ENCODE results near the gene FRAS1.

Gene FRAS1

GRCh38 chr4:78441756-78442155, 384.6 kb downstream of the FRAS1 start:
- ChIA-PET CTCF (no interaction called here), POLR2A (no interaction called here)
- no peak for TF ChIP-seq NFRKB (IDR thresholded peaks at IDR 0.05)
- TF ChIP-seq SUZ12 (IDR thresholded peaks at IDR 0.05): no peak
- no peak for TF ChIP-seq FOXK2 (IDR thresholded peaks at IDR 0.05)
- no peak for TF ChIP-seq CTBP1 (IDR thresholded peaks at IDR 0.05; ENCODE audit: borderline replicate concordance)
- no peak for TF ChIP-seq TARDBP (IDR thresholded peaks at IDR 0.05)
- TF ChIP-seq BHLHE40 (IDR thresholded peaks at IDR 0.05; ENCODE audit: borderline replicate concordance): no peak
- TF ChIP-seq ARNT (IDR thresholded peaks at IDR 0.05): no peak
- TF ChIP-seq, protein P1, sequence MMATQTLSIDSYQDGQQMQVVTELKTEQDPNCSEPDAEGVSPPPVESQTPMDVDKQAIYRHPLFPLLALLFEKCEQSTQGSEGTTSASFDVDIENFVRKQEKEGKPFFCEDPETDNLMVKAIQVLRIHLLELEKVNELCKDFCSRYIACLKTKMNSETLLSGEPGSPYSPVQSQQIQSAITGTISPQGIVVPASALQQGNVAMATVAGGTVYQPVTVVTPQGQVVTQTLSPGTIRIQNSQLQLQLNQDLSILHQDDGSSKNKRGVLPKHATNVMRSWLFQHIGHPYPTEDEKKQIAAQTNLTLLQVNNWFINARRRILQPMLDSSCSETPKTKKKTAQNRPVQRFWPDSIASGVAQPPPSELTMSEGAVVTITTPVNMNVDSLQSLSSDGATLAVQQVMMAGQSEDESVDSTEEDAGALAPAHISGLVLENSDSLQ (IDR thresholded peaks at IDR 0.05): no peak
- TF ChIP-seq FOXM1 (IDR thresholded peaks at IDR 0.05; ENCODE audit: borderline replicate concordance): no peak
- TF ChIP-seq SP1 (IDR thresholded peaks at IDR 0.05): no peak
- no peak for TF ChIP-seq ZNF384 (IDR thresholded peaks at IDR 0.05)
- TF ChIP-seq HDGF (IDR thresholded peaks at IDR 0.05; ENCODE audit: borderline replicate concordance): no peak
- no peak for DNase-seq (ENCODE audit: extremely low spot score)

DNA sequence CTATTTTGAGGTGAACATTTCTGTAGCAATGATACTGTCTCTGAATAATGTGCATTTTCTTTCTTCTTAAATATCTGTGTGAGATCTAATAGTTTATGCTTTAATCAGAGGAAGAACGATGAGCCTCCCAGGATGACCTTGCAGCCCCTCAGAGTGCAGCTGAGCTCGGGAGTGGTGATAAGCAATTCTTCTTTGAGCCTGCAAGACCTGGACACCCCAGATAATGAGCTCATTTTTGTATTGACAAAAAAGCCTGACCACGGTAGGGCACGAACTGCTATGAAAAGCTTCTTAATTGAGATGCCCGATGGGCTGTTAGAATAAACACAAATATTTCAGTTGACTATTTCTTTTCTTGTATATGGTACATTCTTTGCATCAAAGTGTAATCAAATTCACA, 389.5 kb downstream of the FRAS1 start:
- ChIA-PET POLR2A (no interaction called here), CTCF (no interaction called here)
- TF ChIP-seq LEF1 (IDR thresholded peaks at IDR 0.05; ENCODE audit: borderline replicate concordance): no peak
- TF ChIP-seq, protein P1 (IDR thresholded peaks at IDR 0.05): no peak
- no peak for TF ChIP-seq NFRKB (IDR thresholded peaks at IDR 0.05)
- no peak for TF ChIP-seq SUZ12 (IDR thresholded peaks at IDR 0.05)
- TF ChIP-seq FOXK2 (IDR thresholded peaks at IDR 0.05): no peak
- TF ChIP-seq TARDBP (IDR thresholded peaks at IDR 0.05): no peak
- no peak for TF ChIP-seq ELF4 (IDR thresholded peaks at IDR 0.05)
- TF ChIP-seq BHLHE40 (IDR thresholded peaks at IDR 0.05; ENCODE audit: borderline replicate concordance): no peak
- TF ChIP-seq HDGF (IDR thresholded peaks at IDR 0.05; ENCODE audit: borderline replicate concordance): no peak
- no peak for TF ChIP-seq L3MBTL2 (conservative IDR thresholded peaks at IDR 0.05)
- TF ChIP-seq SP1 (IDR thresholded peaks at IDR 0.05): no peak
- no peak for TF ChIP-seq FOXA1 (IDR thresholded peaks at IDR 0.05)
- TF ChIP-seq CTBP1 (IDR thresholded peaks at IDR 0.05; ENCODE audit: borderline replicate concordance): no peak
- no peak for TF ChIP-seq ZNF384 (IDR thresholded peaks at IDR 0.05)
- TF ChIP-seq FOXM1 (IDR thresholded peaks at IDR 0.05; ENCODE audit: borderline replicate concordance): no peak

GRCh38 chr4:78451407-78451806, 394.3 kb downstream of the FRAS1 start:
- POLR2A ChIA-PET: no interaction called here
- TF ChIP-seq LEF1 (IDR thresholded peaks at IDR 0.05; ENCODE audit: borderline replicate concordance) (no peak), ZNF384 (IDR thresholded peaks at IDR 0.05) (no peak), TARDBP (IDR thresholded peaks at IDR 0.05) (no peak), ELF4 (IDR thresholded peaks at IDR 0.05) (no peak), FOXM1 (IDR thresholded peaks at IDR 0.05; ENCODE audit: borderline replicate concordance) (no peak), SUZ12 (IDR thresholded peaks at IDR 0.05) (no peak), BHLHE40 (IDR thresholded peaks at IDR 0.05; ENCODE audit: borderline replicate concordance) (no peak), SP1 (IDR thresholded peaks at IDR 0.05) (no peak), ARNT (IDR thresholded peaks at IDR 0.05) (no peak)
- DNase-seq (ENCODE audit: extremely low spot score): no peak
- CTCF ChIA-PET: no interaction called here

More for the DNA sequence above, 389.5 kb downstream of the FRAS1 start:
- no peak for DNase-seq (ENCODE audit: extremely low spot score)

DNA sequence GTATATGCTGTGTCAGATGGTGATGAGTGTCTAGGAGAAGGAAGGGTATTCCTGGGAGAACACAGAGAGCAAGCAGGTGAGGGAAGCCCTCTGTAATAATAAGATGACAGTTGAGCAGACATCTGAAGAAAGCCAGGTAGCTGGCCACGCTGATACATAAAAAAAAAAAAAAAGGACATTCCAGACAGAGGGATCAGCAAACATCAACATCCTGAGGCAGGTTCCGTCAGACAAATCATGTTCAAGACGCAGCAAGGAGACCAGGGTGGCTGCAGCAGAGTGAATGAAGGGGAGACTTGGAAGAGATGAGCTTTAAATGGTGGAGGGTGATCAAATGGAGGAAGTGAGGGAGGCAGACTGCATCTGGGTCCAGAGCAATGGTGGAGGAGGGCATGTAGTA, 396.9 kb downstream of the FRAS1 start:
- TF ChIP-seq FOXK2 (IDR thresholded peaks at IDR 0.05): no peak
- TF ChIP-seq ARNT (IDR thresholded peaks at IDR 0.05): no peak
- no peak for TF ChIP-seq FOXM1 (IDR thresholded peaks at IDR 0.05; ENCODE audit: borderline replicate concordance)
- no peak for TF ChIP-seq HDGF (IDR thresholded peaks at IDR 0.05; ENCODE audit: borderline replicate concordance)
- TF ChIP-seq L3MBTL2 (conservative IDR thresholded peaks at IDR 0.05): no peak
- no peak for TF ChIP-seq TARDBP (IDR thresholded peaks at IDR 0.05)
- no peak for TF ChIP-seq FOXA1 (IDR thresholded peaks at IDR 0.05)
- TF ChIP-seq SP1 (IDR thresholded peaks at IDR 0.05): no peak
- no peak for TF ChIP-seq CTBP1 (IDR thresholded peaks at IDR 0.05; ENCODE audit: borderline replicate concordance)
- TF ChIP-seq NFRKB (IDR thresholded peaks at IDR 0.05): no peak
- TF ChIP-seq, protein P1 (IDR thresholded peaks at IDR 0.05): no peak
- TF ChIP-seq SUZ12 (IDR thresholded peaks at IDR 0.05): no peak
- TF ChIP-seq ZNF384 (IDR thresholded peaks at IDR 0.05): no peak
- TF ChIP-seq BHLHE40 (IDR thresholded peaks at IDR 0.05; ENCODE audit: borderline replicate concordance): no peak
- TF ChIP-seq ELF4 (IDR thresholded peaks at IDR 0.05): no peak
- TF ChIP-seq LEF1 (IDR thresholded peaks at IDR 0.05; ENCODE audit: borderline replicate concordance): no peak
- no peak for DNase-seq (ENCODE audit: extremely low spot score)
- ChIA-PET POLR2A (no interaction called here), CTCF (interaction anchor here (0.6 kb wide), 1 partner anchor 394 kb away, joined by 4 read pairs; no protein-coding TSS in a partner anchor)

DNA sequence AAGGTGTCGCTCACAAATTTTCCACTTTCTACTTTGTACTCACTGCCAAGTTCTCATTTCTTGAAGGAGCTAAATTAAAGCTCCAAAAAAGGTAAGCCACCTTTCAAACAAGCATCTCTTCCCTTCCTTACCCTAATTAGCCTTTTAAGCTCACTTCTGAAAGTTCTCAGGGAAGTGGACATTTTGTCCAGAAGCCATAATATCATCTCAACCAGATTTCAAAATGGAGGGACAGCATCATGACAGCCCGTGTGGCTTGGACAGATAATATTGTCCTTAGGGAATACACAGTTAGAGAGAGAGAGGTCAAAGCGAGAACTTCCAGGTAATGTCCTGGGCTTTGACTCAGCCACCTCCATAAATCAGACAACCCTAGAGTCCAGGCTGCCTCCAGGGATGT, 400.6 kb downstream of the FRAS1 start:
- POLR2A ChIA-PET: no interaction called here
- TF ChIP-seq L3MBTL2 (conservative IDR thresholded peaks at IDR 0.05) (no peak), ELF4 (IDR thresholded peaks at IDR 0.05) (no peak), FOXM1 (IDR thresholded peaks at IDR 0.05; ENCODE audit: borderline replicate concordance) (no peak), LEF1 (IDR thresholded peaks at IDR 0.05; ENCODE audit: borderline replicate concordance) (no peak), TARDBP (IDR thresholded peaks at IDR 0.05) (no peak), SUZ12 (IDR thresholded peaks at IDR 0.05) (no peak), HDGF (IDR thresholded peaks at IDR 0.05; ENCODE audit: borderline replicate concordance) (no peak), FOXA1 (IDR thresholded peaks at IDR 0.05) (no peak), FOXK2 (IDR thresholded peaks at IDR 0.05) (no peak), SP1 (IDR thresholded peaks at IDR 0.05) (no peak), NFRKB (IDR thresholded peaks at IDR 0.05) (no peak), ARNT (IDR thresholded peaks at IDR 0.05) (no peak)
- TF ChIP-seq, protein P1 (IDR thresholded peaks at IDR 0.05): no peak
- CTCF ChIA-PET: interaction anchor here (0.6 kb wide), 1 partner anchor 20 kb away, joined by 3 read pairs; no protein-coding TSS in a partner anchor
- DNase-seq (ENCODE audit: extremely low spot score): no peak

Measured in HEK293T (cell line).